Duodenal mucosa (tissue), 2 donors: Measurements from ENCODE around the gene EPB41L4A.

Source experiments
- H3K27ac ChIP-seq: one replicate; pipeline ENCODE4 v1.7.0; 2013; ENCODE audit warnings: low read depth, low read length
- H3K27me3 ChIP-seq, 2 donors: one replicate each; pipeline ENCODE4 v1.7.0; 2013; ENCODE audit warnings: low read length in 2 of 2, control low read depth in 1 of 2; ENCODE audit not compliant: insufficient read depth in 2 of 2, control insufficient read depth in 1 of 2
- H3K36me3 ChIP-seq, 2 donors: one replicate each; pipeline ENCODE4 v1.7.0; 2013; ENCODE audit warnings: low read length in 2 of 2, control low read depth in 1 of 2; ENCODE audit not compliant: insufficient read depth in 2 of 2, control insufficient read depth in 1 of 2
- H3K4me1 ChIP-seq, 2 donors: one replicate each; pipeline ENCODE4 v1.7.0; 2013; ENCODE audit warnings: low read length in 2 of 2, control low read depth in 1 of 2; ENCODE audit not compliant: insufficient read depth in 2 of 2, control insufficient read depth in 1 of 2
- H3K4me3 ChIP-seq, 2 donors: one replicate each; pipeline ENCODE4 v1.7.0; 2013; ENCODE audit warnings: low read length in 2 of 2, low read depth in 1 of 2
- H3K9ac ChIP-seq, 2 donors: one replicate each; pipeline ENCODE4 v1.7.0; 2013; ENCODE audit warnings: low read length in 2 of 2, low read depth in 1 of 2
- H3K9me3 ChIP-seq, 2 donors: one replicate each; pipeline ENCODE4 v1.7.0; 2013; ENCODE audit warnings: low read length in 2 of 2, control low read depth in 1 of 2; ENCODE audit not compliant: control insufficient read depth in 1 of 2

Gene EPB41L4A

GRCh38 chr5:112203229-112203628 lies 215.8 kb downstream of the EPB41L4A start:
- no peak overlapping the region for H3K9ac ChIP-seq
- no peaks in the 10 kb centered on the region for H3K36me3 ChIP-seq
- H3K4me1 ChIP-seq = no peaks in the 10 kb centered on the region
- H3K9me3 ChIP-seq = no peaks in the 10 kb centered on the region
- H3K4me3 ChIP-seq = no peak overlapping the region
- H3K27me3 ChIP-seq = no peaks in the 10 kb centered on the region
- H3K27ac ChIP-seq = no peak overlapping the region

GRCh38 chr5:112202694-112203093 lies 216.4 kb downstream of the EPB41L4A start:
- H3K9me3 ChIP-seq = no peaks in the 10 kb centered on the region
- no peak overlapping the region for H3K27ac ChIP-seq
- no peak overlapping the region for H3K9ac ChIP-seq
- no peak overlapping the region for H3K4me3 ChIP-seq
- no peaks in the 10 kb centered on the region for H3K36me3 ChIP-seq
- no peaks in the 10 kb centered on the region for H3K4me1 ChIP-seq
- H3K27me3 ChIP-seq = no peaks in the 10 kb centered on the region

GRCh38 chr5:112201141-112201540 lies 217.9 kb downstream of the EPB41L4A start:
- no peaks in the 10 kb centered on the region for H3K36me3 ChIP-seq

GRCh38 chr5:112200131-112200530 lies 218.9 kb downstream of the EPB41L4A start:
- no peaks in the 10 kb centered on the region for H3K4me1 ChIP-seq
- no peak overlapping the region for H3K9ac ChIP-seq
- H3K4me3 ChIP-seq = no peak overlapping the region
- H3K36me3 ChIP-seq = no peaks in the 10 kb centered on the region
- H3K27me3 ChIP-seq = no peaks in the 10 kb centered on the region
- no peaks in the 10 kb centered on the region for H3K9me3 ChIP-seq
- H3K27ac ChIP-seq = no peak overlapping the region

More at GRCh38 chr5:112201141-112201540, 217.9 kb downstream of the EPB41L4A start:
- H3K9ac ChIP-seq = no peak overlapping the region
- no peak overlapping the region for H3K27ac ChIP-seq
- no peaks in the 10 kb centered on the region for H3K27me3 ChIP-seq
- H3K4me1 ChIP-seq = no peaks in the 10 kb centered on the region
- H3K4me3 ChIP-seq = no peak overlapping the region
- no peaks in the 10 kb centered on the region for H3K9me3 ChIP-seq

GRCh38 chr5:112196584-112196983 lies 222.5 kb downstream of the EPB41L4A start:
- Histone ChIP-seq H3K4me3 (no peak overlapping the region), H3K27me3 (no peaks in the 10 kb centered on the region), H3K36me3 (no peaks in the 10 kb centered on the region), H3K27ac (no peak overlapping the region), H3K4me1 (no peaks in the 10 kb centered on the region), H3K9ac (no peak overlapping the region), H3K9me3 (no peaks in the 10 kb centered on the region)

GRCh38 chr5:112195924-112196323 lies 223.2 kb downstream of the EPB41L4A start:
- no peaks in the 10 kb centered on the region for H3K36me3 ChIP-seq
- H3K4me3 ChIP-seq = no peak overlapping the region

GRCh38 chr5:112192866-112193265 lies 226.2 kb downstream of the EPB41L4A start:
- H3K9me3 ChIP-seq = no peaks in the 10 kb centered on the region
- no peaks in the 10 kb centered on the region for H3K36me3 ChIP-seq
- no peak overlapping the region for H3K27ac ChIP-seq
- H3K4me3 ChIP-seq = no peak overlapping the region
- no peaks in the 10 kb centered on the region for H3K27me3 ChIP-seq
- no peak overlapping the region for H3K9ac ChIP-seq
- no peaks in the 10 kb centered on the region for H3K4me1 ChIP-seq

More at GRCh38 chr5:112195924-112196323, 223.2 kb downstream of the EPB41L4A start:
- no peak overlapping the region for H3K9ac ChIP-seq
- H3K4me1 ChIP-seq = no peaks in the 10 kb centered on the region
- no peaks in the 10 kb centered on the region for H3K27me3 ChIP-seq
- no peak overlapping the region for H3K27ac ChIP-seq
- no peaks in the 10 kb centered on the region for H3K9me3 ChIP-seq

GRCh38 chr5:112192072-112192471 lies 227.0 kb downstream of the EPB41L4A start:
- no peaks in the 10 kb centered on the region for H3K4me1 ChIP-seq
- H3K27me3 ChIP-seq = no peaks in the 10 kb centered on the region
- H3K36me3 ChIP-seq = no peaks in the 10 kb centered on the region
- H3K9me3 ChIP-seq = no peaks in the 10 kb centered on the region
- no peak overlapping the region for H3K4me3 ChIP-seq
- H3K27ac ChIP-seq = no peak overlapping the region
- no peak overlapping the region for H3K9ac ChIP-seq

- Histone ChIP-seq H3K36me3 (no peaks in the 10 kb centered on the region), H3K27me3 (no peaks in the 10 kb centered on the region), H3K9ac (no peak overlapping the region), H3K4me3 (no peak overlapping the region), H3K4me1 (no peaks in the 10 kb centered on the region), H3K9me3 (no peaks in the 10 kb centered on the region), H3K27ac (no peak overlapping the region)
Observed at GRCh38 chr5:112189391-112189790, 229.7 kb downstream of the EPB41L4A start.

GRCh38 chr5:112186401-112186990 lies 232.6 kb downstream of the EPB41L4A start:
- Histone ChIP-seq H3K4me1 (no peaks in the 10 kb centered on the region), H3K9ac (no peak overlapping the region), H3K9me3 (no peaks in the 10 kb centered on the region), H3K4me3 (no peak overlapping the region), H3K27ac (no peak overlapping the region), H3K36me3 (no peaks in the 10 kb centered on the region), H3K27me3 (no peaks in the 10 kb centered on the region)

- H3K9ac ChIP-seq = no peak overlapping the region
- H3K4me3 ChIP-seq = no peak overlapping the region
- H3K4me1 ChIP-seq = no peaks in the 10 kb centered on the region
- no peak overlapping the region for H3K27ac ChIP-seq
- no peaks in the 10 kb centered on the region for H3K27me3 ChIP-seq
- no peaks in the 10 kb centered on the region for H3K9me3 ChIP-seq
- H3K36me3 ChIP-seq = no peaks in the 10 kb centered on the region
Observed at GRCh38 chr5:112183874-112184273, 235.2 kb downstream of the EPB41L4A start.
